ENCODE results near the gene CHCT1.
A peak's percentile ranks its signal among the peaks of the same experiment; 100 is the strongest.
"Not testable (repeated sequence)": the region's sequence is repeated elsewhere in the genome, so short reads cannot be mapped to it uniquely, and the experiment has no call there.

The CHCT1 gene

DNA sequence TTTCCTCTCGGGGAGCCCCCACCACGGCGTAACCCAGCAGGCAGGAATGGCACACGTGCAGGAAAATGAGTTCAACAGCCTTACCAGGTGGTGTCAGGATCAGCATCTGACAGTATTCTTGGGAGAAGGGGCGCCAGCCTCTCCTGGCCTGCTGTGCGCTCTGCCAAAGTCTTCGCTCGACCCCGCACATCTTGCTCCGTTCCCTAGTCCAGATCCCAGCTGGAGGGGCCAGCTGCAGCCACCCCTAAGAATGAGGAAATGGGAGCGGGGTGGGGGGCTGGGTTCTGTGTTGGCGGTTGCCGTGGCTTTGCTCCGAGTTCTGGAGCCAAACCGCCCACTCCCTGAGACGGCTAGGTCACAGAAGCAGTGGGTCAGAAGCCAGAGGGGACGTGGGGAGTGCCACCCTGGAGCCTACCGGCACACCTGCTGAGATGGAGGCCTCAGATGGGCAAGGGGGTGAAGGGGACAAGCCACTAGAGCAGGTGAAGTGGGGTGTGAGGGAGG, at the start of gene CHCT1:
TSS of gene CHCT1 (plus strand) at position 328 of the 504 bp plus-strand sequence. CDS start at position 432, 104 bp downstream.
- TF ChIP-seq, protein P1, sequence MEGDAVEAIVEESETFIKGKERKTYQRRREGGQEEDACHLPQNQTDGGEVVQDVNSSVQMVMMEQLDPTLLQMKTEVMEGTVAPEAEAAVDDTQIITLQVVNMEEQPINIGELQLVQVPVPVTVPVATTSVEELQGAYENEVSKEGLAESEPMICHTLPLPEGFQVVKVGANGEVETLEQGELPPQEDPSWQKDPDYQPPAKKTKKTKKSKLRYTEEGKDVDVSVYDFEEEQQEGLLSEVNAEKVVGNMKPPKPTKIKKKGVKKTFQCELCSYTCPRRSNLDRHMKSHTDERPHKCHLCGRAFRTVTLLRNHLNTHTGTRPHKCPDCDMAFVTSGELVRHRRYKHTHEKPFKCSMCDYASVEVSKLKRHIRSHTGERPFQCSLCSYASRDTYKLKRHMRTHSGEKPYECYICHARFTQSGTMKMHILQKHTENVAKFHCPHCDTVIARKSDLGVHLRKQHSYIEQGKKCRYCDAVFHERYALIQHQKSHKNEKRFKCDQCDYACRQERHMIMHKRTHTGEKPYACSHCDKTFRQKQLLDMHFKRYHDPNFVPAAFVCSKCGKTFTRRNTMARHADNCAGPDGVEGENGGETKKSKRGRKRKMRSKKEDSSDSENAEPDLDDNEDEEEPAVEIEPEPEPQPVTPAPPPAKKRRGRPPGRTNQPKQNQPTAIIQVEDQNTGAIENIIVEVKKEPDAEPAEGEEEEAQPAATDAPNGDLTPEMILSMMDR (conservative IDR thresholded peaks at IDR 0.05; ENCODE audit: low read depth, low read length): no peak
- DNase-seq (ENCODE audit: low read depth): no peak
- H3K4me3 ChIP-seq (ENCODE audit: low read depth, low read length): peak within 1 kb of the TSS; percentile 63

DNA sequence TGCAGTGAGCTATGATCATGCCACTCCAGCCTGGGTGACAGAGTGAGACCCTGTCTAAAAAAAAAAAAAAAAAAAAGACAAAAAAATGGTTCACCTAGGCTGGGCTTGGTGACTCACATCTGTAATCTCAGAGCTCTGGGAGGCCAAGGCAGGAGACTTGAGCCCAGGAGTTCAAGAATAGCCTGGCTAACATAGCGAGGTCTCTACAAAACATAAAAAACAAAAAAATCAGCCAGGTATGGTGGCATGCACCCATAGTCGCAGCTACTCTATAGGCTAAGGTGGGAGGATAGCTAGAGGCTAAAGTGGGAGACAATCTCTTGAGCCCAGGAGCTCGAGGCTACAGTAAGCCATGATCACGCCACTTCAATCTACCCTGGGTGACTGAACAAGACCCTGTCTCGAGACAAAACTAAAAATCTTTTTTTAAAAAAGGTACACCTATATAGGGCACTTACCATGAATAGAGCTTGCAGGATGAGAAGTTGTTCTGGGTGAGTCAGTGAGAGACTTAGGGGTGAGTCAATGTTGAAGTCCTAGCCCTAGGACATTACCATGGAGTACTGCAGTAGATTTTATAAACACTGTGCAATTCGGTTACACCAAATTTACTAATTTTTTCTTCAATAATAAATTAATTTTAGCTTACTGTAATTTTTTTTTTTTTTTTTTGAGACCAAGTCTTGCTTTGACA, 49.4 kb upstream of the CHCT1 start:
- TF ChIP-seq, protein P1 (conservative IDR thresholded peaks at IDR 0.05; ENCODE audit: low read depth, low read length): no peak
- peak; percentile 76 for DNase-seq (ENCODE audit: low read depth)

DNA sequence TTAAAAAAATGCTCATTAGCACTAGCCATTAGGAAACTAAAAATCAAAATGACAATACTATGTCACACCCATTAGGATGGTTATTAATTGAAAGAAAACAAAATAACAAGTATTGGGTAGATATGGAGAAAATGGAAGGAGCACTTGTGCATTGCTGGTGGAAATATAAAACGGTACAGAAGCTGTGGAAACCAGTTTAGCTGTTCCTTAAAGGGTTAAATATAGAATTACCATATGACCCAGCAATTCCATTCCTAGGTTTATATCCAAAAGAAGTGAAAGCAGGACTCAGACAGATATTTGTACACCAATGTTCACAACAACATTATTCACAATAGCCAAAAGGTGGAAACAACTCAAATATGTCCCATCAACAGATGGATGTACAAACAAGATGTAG, 44.1 kb upstream of the CHCT1 start:
- H3K4me3 ChIP-seq (ENCODE audit: low read depth, low read length); DNase-seq (ENCODE audit: low read depth): not testable (repeated sequence)

More for the DNA sequence above, 49.4 kb upstream of the CHCT1 start:
- no peak overlapping the region for H3K4me3 ChIP-seq (ENCODE audit: low read depth, low read length)

DNA sequence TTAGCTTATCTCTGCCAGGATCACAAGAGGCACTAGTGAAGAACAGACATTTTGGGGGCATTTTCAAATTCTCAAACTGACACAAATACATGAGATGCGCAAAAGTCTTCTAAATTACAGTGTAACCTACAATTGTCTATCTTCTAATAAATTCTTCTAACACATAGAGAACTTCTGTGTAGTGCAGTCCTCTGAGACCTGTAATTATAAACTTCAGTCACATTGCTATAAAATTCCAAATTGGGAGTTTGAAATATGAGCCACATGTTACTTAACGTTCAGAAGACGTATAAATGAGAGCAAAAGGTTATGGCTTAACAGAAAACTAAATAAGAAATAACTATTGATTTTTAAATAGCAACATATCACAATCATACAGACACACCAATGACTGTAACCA, 42.8 kb upstream of the CHCT1 start:
- not testable (repeated sequence) for H3K4me3 ChIP-seq (ENCODE audit: low read depth, low read length); DNase-seq (ENCODE audit: low read depth)

DNA sequence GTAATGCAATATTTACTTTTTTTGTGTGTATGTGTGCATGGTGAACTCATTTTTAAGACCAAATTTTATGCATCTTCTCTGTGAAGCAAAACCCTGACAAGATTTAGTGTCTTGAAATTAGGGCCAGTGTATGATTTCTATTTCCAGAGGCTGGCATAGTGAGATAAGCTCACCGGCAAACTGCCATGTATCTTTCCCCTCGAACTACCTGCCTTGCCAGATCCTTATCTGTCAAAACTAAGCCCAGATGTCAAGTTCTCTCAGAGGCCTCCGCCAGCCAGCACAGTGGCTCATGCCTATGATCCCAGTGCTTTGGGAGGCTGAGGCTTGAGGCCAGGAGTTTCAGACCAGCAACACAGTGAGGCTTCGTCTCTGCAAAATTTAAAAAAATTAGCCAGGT, 40.3 kb upstream of the CHCT1 start:
- no peak overlapping the region for H3K4me3 ChIP-seq (ENCODE audit: low read depth, low read length)
- TF ChIP-seq, protein P1 (conservative IDR thresholded peaks at IDR 0.05; ENCODE audit: low read depth, low read length): no peak
- no peak for DNase-seq (ENCODE audit: low read depth)

DNA sequence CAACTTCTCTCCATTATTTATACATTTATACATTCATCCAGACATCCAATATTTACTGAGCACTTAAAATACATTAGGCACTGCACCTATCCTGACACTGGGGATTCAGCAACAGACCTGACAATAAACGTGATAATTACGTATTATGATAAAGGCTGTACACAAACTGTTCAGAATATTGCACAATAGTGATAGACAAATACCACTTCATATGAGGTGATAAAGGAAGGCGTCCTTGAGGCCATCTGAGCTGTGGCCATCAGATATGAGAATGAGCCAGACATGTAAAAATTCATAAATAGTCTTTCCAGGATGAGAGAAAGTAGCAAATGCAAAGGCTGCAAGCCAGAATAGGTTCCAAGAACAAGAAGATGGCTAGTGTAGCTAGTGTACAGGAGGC, 38.9 kb upstream of the CHCT1 start:
- TF ChIP-seq, protein P1 (conservative IDR thresholded peaks at IDR 0.05; ENCODE audit: low read depth, low read length): no peak
- H3K4me3 ChIP-seq (ENCODE audit: low read depth, low read length): no peak overlapping the region
- no peak for DNase-seq (ENCODE audit: low read depth)

DNA sequence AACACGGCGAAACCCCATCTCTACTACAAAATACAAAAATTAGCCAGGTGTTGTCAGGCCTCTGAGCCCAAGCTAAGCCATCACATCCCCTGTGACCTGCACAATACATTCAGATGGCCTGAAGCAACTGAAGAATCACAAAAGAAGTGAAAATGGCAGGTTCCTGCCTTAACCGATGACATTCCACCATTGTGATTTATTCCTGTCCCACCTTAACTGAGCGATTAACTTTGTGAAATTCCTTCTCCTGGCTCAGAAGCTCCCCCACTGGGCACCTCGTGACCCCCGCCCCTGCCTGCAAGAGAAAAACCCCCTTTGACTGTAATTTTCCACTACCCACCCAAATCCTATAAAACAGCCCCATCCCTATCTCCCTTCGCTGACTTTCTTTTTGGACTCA, 37.4 kb upstream of the CHCT1 start:
- not testable (repeated sequence) for DNase-seq (ENCODE audit: low read depth); H3K4me3 ChIP-seq (ENCODE audit: low read depth, low read length)

DNA sequence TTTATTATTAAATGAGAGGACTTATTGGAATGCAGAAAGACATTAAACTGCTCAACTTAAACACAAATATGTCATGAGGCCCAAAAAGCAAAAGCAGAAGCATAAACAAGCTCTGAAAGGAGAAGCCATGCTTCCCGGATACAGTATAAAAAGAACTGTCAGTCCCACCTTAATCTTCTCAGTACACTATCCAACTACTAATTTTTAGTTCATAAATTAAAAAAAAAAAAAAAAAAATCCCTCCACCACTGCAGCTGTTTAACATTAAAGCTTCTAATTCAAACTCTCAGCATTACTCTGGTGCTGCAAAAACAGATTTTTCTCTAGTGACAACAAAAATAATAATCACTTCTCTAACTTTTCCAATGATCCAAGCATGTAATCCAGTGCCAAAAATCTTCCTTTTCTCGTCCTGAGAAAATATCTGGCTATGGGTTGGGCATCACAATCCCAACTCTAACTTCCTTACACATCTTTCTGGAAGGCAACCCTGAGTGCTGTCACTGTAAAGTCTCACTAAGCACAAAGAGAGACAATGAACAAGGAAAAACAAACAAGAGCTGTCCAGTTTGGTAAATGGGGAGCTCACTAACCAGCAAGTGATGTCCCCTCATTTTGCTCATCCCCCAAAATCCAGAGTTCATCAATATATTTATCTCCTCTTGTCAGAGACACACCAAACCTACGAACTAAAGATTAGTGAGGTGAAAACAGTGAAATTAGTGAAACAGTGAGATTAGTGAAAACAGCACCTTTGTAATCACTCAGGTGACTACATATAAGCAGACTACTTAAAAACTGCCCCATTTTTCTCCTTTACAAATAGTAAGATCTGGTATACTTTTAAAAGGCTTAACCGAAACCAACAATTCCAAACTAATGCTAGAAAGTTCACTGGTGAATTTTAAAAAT, 35.9 kb upstream of the CHCT1 start:
- peak; percentile 20 for DNase-seq (ENCODE audit: low read depth)
- TF ChIP-seq, protein P1 (conservative IDR thresholded peaks at IDR 0.05; ENCODE audit: low read depth, low read length): no peak
- H3K4me3 ChIP-seq (ENCODE audit: low read depth, low read length): no peak overlapping the region
